Mucosa of descending colon (tissue), 3 donors: Measurements from ENCODE around the gene MRPL38. TPM values are rescaled to one million over a fixed set of nuclear protein-coding genes. Genes with fewer than 3 reads are reported as not detected.
"Not testable (repeated sequence)": the region's sequence is repeated elsewhere in the genome, so short reads cannot be mapped to it uniquely, and the experiment has no call there.

Experiments used
- ATAC-seq: fragments of 200-7000 bp; cut with Tn5 transposase; one replicate; pipeline ENCODE4 v1.9.1; 2020; ENCODE audit warnings: mild to moderate bottlenecking, moderate library complexity
- DNase-seq, 3 donors: peaks; one replicate each; pipeline ENCODE4 v3.0.0-alpha.2; 2020
- H3K36me3 ChIP-seq: fragments of 200-600 bp; one replicate; pipeline ENCODE4 v1.8.0; 2021; ENCODE audit warnings: low read depth, mild to moderate bottlenecking
- H3K4me1 ChIP-seq: fragments of 200-600 bp; one replicate; pipeline ENCODE4 v1.8.0; 2021; ENCODE audit warnings: low read depth, mild to moderate bottlenecking
- H3K4me3 ChIP-seq: fragments of 200-600 bp; one replicate; pipeline ENCODE4 v1.8.0; 2021; ENCODE audit warnings: mild to moderate bottlenecking
- H3K9me3 ChIP-seq: fragments of 200-600 bp; one replicate; pipeline ENCODE4 v1.8.0; 2021; ENCODE audit warnings: mild to moderate bottlenecking
- CTCF ChIP-seq: fragments of 200-600 bp; IDR thresholded peaks from one replicate; pipeline ENCODE4 v1.8.0; 2022; ENCODE audit warnings: antibody characterized with exemption, mild to moderate bottlenecking
- intact Hi-C, 2 donors: fragments of 100-400 bp; cut with DNase I in 1 of 2; cut with micrococcal nuclease in 1 of 2; formaldehyde crosslinking; loops; one replicate each; pipeline versions ENCODE4 v1.11.0 to v1.11.1; 2022; cut with DNase I, micrococcal nuclease
- total RNA-seq, 3 donors: library from RNA; stranded (reverse); fragmentation: NEBNext Ultra II Directional in 2 of 3; extraction: Animal tissue kit (Norgen Biotek cat#: 25700) in 2 of 3; gene quantifications; one replicate each; pipeline versions ENCODE4 v1.2.1 to v1.2.4, GENCODE V29; 2021 to 2023
- donor health status: DM: no; HTN: no; CAD: no; lungs with moderate emphysema.
- donor health status: DM: no; HTN: no; CAD: no.
- donor health status: DM: no; HTN: yes; CAD: no.

MRPL38 gene
- total RNA-seq, 3 donors from 2014 or later: 87.0 to 98.0 (median 89.4) TPM

- ATAC-seq (peak; percentile 50), DNase-seq (peak; percentile 78 to 88 (median 79))
- intact Hi-C loops: no loop called here
- H3K9me3 ChIP-seq: no peaks in the 10 kb centered on the region
- no peak for TF ChIP-seq CTCF
- peaks cover 47% of the 10 kb centered on the region for H3K4me1 ChIP-seq
- no peaks in the 10 kb centered on the region for H3K36me3 ChIP-seq
- H3K4me3 ChIP-seq: no peak overlapping the region
Observed at GRCh38 chr17:75872434-75873351, 32.0 kb downstream of the MRPL38 start.

GRCh38 chr17:75870228-75870627, 34.5 kb downstream of the MRPL38 start:
- H3K36me3 ChIP-seq, H3K4me3 ChIP-seq, ATAC-seq, intact Hi-C loops, DNase-seq, H3K9me3 ChIP-seq: not testable (repeated sequence)
- peaks cover 28% of the 10 kb centered on the region for H3K4me1 ChIP-seq

GRCh38 chr17:75869282-75870141, 35.2 kb downstream of the MRPL38 start:
- no peak overlapping the region for H3K4me3 ChIP-seq
- intact Hi-C loops: no loop called here
- H3K36me3 ChIP-seq: no peaks in the 10 kb centered on the region
- peaks cover 31% of the 10 kb centered on the region for H3K4me1 ChIP-seq
- no peaks in the 10 kb centered on the region for H3K9me3 ChIP-seq
- TF ChIP-seq CTCF: no peak
- peak; percentile 68 for ATAC-seq
- peak; percentile 64 to 84 (median 79) for DNase-seq

- H3K4me1 ChIP-seq: peaks cover 32% of the 10 kb centered on the region
- DNase-seq, H3K9me3 ChIP-seq, H3K36me3 ChIP-seq, ATAC-seq, H3K4me3 ChIP-seq, intact Hi-C loops: not testable (repeated sequence)
Observed at GRCh38 chr17:75868730-75869281, 35.9 kb downstream of the MRPL38 start.

- H3K9me3 ChIP-seq, H3K36me3 ChIP-seq, DNase-seq, intact Hi-C loops, H3K4me3 ChIP-seq, ATAC-seq: not testable (repeated sequence)
- peaks cover 20% of the 10 kb centered on the region for H3K4me1 ChIP-seq
Observed at GRCh38 chr17:75865404-75866188, 39.1 kb downstream of the MRPL38 start.

- peaks cover 20% of the 10 kb centered on the region for H3K4me1 ChIP-seq
- H3K4me3 ChIP-seq, intact Hi-C loops, ATAC-seq, DNase-seq, H3K36me3 ChIP-seq, H3K9me3 ChIP-seq: not testable (repeated sequence)
Observed at GRCh38 chr17:75864887-75865286, 39.8 kb downstream of the MRPL38 start.

GRCh38 chr17:75864448-75864871, 40.2 kb downstream of the MRPL38 start:
- intact Hi-C loops: no loop called here
- DNase-seq: peak; percentile 51 to 72 (median 67)

More at GRCh38 chr17:75864448-75864871, 40.2 kb downstream of the MRPL38 start:
- ATAC-seq: peak; percentile 71
- H3K9me3 ChIP-seq: no peaks in the 10 kb centered on the region
- TF ChIP-seq CTCF: no peak
- peaks cover 17% of the 10 kb centered on the region for H3K4me1 ChIP-seq
- H3K36me3 ChIP-seq: no peaks in the 10 kb centered on the region
- no peak overlapping the region for H3K4me3 ChIP-seq
